Omental fat pad (tissue), 4 donors: ENCODE results near the gene LLGL2. TPM values are rescaled to one million over a fixed set of nuclear protein-coding genes. Genes with fewer than 3 reads are reported as not detected.
A peak's percentile ranks its signal among the peaks of the same experiment; 100 is the strongest.

Source experiments
- ATAC-seq: fragments of 150-250 bp; one replicate; pipeline ENCODE4 v1.9.1; 2016; ENCODE audit warnings: mild to moderate bottlenecking, moderate library complexity; ENCODE audit not compliant: low FRiP score
- DNase-seq: peaks from one replicate; pipeline ENCODE4 v3.0.0-alpha.2; 2019; ENCODE audit warnings: low spot score
- total RNA-seq, 4 donors: library from RNA; depleted of rRNA; stranded (reverse); fragments of >200 nt; gene quantifications; one replicate each; pipeline ENCODE4 v1.1.0, GENCODE V29; 2016
- TF ChIP-seq, protein P1 (sequence below), 3 donors: fragments of 450-650 bp; IDR thresholded peaks; one replicate each; pipeline ENCODE4 v1.5.1; 2016 to 2017; ENCODE audit warnings: antibody characterized with exemption in 3 of 3, mild to moderate bottlenecking in 3 of 3, moderate library complexity in 2 of 3

Gene LLGL2
- total RNA-seq, 4 donors from 2014 or later: 5.4 to 10.4 (median 6.7) TPM

DNA sequence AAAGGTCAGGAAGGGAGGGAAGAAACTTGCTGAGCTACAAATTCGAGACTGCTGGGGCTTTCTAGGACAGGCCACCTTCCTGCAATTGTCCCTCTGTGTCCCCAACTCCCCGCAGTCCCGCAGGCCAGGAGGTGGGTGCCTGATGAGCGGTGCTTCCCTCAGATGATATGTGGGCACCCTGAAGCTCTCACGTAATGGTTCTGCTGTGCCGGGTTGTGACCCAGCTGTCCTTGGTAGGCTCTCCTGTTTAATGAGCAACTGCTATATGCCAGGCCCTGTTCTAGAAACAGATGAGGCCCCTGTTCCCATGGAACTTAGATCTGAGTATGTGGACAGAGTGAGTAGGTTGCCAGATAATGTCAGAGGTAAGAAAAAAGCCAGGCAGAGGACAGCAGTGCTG lies 40.1 kb downstream of the LLGL2 start:
- no peak for DNase-seq
- no peak for ATAC-seq
- TF ChIP-seq, protein P1, sequence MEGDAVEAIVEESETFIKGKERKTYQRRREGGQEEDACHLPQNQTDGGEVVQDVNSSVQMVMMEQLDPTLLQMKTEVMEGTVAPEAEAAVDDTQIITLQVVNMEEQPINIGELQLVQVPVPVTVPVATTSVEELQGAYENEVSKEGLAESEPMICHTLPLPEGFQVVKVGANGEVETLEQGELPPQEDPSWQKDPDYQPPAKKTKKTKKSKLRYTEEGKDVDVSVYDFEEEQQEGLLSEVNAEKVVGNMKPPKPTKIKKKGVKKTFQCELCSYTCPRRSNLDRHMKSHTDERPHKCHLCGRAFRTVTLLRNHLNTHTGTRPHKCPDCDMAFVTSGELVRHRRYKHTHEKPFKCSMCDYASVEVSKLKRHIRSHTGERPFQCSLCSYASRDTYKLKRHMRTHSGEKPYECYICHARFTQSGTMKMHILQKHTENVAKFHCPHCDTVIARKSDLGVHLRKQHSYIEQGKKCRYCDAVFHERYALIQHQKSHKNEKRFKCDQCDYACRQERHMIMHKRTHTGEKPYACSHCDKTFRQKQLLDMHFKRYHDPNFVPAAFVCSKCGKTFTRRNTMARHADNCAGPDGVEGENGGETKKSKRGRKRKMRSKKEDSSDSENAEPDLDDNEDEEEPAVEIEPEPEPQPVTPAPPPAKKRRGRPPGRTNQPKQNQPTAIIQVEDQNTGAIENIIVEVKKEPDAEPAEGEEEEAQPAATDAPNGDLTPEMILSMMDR (IDR thresholded peaks at IDR 0.05): no peak

DNA sequence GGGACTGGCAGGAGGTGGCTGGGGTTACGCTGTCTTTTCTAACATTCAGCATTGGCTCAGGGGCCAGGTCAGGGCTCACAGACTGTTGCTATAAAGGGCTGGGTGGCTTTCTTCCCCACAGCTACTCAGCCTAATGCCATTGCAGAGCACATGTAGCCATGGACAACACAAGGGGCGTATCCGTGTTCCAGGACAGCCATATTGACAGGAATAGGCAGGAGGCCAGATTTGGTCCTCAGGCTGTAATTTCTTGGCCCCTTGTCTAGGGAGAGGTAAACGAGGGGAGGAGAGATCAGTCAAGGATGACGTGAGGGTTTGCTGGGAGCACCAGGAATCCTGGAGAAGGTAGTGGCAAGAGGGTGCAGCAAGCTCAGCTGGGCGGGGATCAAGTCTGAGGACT lies 40.9 kb downstream of the LLGL2 start:
- ATAC-seq: no peak
- TF ChIP-seq, protein P1 (IDR thresholded peaks at IDR 0.05): no peak
- DNase-seq: no peak

DNA sequence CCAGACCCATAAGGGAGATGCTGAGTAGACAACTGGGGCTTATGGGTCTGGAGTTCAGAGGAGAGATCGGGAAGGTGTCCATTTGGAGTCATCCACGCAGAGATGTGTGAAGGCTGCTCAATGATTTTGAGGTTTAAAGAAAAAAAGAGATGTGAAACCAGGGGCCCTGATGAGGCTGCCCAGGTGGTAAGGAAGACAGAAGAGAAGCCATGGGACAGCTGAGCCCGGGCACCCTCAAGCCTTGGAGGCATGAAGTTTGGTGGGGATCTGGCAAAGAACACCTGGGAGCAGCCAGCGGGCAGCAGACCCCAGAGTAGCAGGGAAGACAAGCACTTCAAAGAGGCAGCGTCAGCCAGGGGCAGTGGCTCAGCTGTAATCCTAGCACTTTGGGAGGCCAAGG lies 41.3 kb downstream of the LLGL2 start:
- TF ChIP-seq, protein P1 (IDR thresholded peaks at IDR 0.05): no peak
- no peak for DNase-seq
- no peak for ATAC-seq

DNA sequence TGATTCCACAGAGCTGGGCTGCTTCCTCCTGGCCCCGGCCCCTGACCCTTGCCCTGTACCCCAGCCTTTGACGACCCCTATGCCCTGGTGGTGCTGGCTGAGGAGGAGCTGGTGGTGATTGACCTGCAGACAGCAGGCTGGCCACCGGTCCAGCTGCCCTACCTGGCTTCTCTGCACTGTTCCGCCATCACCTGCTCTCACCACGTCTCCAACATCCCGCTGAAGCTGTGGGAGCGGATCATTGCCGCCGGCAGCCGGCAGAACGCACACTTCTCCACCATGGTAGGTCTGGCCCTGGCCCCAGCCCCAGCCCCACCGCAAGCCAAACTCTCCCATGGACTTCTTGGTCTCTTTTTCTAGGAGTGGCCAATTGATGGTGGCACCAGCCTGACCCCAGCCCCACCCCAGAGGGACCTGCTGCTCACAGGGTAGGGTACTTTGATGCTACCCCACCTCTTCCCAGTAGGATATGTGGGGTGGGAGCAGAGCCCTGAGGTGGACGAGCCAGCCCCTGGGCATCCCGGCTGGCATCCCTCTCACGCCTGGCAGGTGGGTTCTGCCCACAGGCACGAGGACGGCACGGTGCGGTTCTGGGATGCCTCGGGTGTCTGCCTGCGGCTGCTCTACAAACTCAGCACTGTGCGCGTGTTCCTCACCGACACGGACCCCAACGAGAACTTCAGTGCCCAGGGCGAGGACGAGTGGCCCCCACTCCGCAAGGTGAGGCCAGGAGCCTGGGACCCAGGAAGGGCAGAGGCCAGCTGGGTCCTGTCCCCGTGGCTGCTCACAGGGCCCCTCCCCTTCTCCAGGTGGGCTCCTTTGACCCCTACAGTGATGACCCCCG lies 43.1 kb downstream of the LLGL2 start:
- TF ChIP-seq, protein P1 (IDR thresholded peaks at IDR 0.05): no peak
- no peak for ATAC-seq
- DNase-seq: no peak

DNA sequence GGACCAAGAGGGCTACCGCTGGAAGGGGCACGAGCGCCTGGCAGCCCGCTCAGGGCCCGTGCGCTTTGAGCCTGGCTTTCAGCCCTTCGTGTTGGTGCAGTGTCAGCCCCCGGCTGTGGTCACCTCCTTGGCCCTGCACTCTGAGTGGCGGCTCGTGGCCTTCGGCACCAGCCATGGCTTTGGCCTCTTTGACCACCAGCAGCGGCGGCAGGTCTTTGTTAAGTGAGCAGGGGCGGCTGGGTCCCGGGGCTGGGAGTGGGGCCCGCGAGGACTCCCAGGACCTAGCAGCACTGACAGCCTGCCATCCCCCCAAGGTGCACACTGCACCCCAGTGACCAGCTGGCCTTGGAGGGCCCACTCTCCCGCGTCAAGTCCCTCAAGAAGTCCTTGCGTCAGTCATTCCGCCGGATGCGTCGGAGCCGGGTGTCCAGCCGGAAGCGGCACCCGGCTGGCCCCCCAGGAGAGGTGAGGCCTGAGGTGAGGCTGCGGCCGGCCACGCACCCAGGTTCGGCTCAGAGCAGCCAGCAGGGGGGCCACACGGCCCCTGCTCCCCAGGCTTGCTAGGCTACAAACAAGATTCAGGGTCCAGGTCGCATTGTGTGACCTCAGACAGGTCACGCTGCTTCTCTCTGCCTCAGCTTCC lies 44.7 kb downstream of the LLGL2 start:
- no peak for DNase-seq
- peak; percentile 11 for ATAC-seq
- TF ChIP-seq, protein P1 (IDR thresholded peaks at IDR 0.05): no peak

DNA sequence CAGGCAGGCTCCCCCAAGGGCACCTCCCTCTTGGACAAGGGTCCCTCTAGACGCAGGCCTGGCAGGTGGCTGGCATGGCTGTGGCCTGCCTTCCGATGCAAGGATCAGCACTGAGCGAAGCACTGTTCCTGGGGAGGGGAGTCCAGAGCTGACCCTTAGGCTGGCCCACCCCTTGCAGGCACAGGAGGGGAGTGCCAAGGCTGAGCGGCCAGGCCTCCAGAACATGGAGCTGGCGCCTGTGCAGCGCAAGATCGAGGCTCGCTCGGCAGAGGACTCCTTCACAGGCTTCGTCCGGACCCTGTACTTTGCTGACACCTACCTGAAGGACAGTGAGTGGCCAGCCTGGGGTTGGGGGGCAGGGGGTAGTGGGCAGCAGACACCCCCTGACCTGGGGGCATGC lies 45.3 kb downstream of the LLGL2 start:
- no peak for ATAC-seq
- no peak for DNase-seq
- TF ChIP-seq, protein P1 (IDR thresholded peaks at IDR 0.05): no peak
